Endothelial cell of umbilical vein (primary cell): ENCODE measurements around the gene NR2F2.

Experiments used
- CTCF ChIP-seq, 2 donors: IDR thresholded peaks; 1 replicate in 1 of 2; 2 replicates in 1 of 2; pipeline ENCODE4 v1.5.1; 2011; ENCODE audit warnings: low read length in 2 of 2, mild to moderate bottlenecking in 2 of 2, moderate library complexity in 2 of 2, control low read depth in 1 of 2, inconsistent platforms in 1 of 2, low read depth in 1 of 2; ENCODE audit not compliant: insufficient read depth in 1 of 2; ENCODE audit errors: extremely low read depth in 1 of 2
- EZH2 ChIP-seq: IDR thresholded peaks from 2 replicates; pipeline ENCODE4 v1.6.1; 2012; ENCODE audit warnings: borderline replicate concordance, low read depth, mild to moderate bottlenecking, moderate library complexity, low read length, inconsistent platforms; ENCODE audit not compliant: severe bottlenecking
- MYC ChIP-seq: IDR thresholded peaks from one replicate; pipeline ENCODE4 v1.6.1; 2011; ENCODE audit warnings: mild to moderate bottlenecking, low read depth, low read length
- POLR2A ChIP-seq: IDR thresholded peaks from 2 replicates; pipeline ENCODE4 v1.6.1; 2012; ENCODE audit warnings: low read depth, mild to moderate bottlenecking, control low read depth, low read length
- POLR2AphosphoS5 ChIP-seq: IDR thresholded peaks from 2 replicates; pipeline ENCODE4 v1.6.1; 2012; ENCODE audit warnings: low read depth, mild to moderate bottlenecking, control low read depth, low read length, moderate library complexity; ENCODE audit not compliant: insufficient read depth

GRCh38 chr15:96296264-96296663, 34.2 kb upstream of the NR2F2 start:
- no peak for TF ChIP-seq POLR2AphosphoS5
- no peak for TF ChIP-seq CTCF (IDR thresholded peaks at IDR 0.05; ENCODE audit: extremely low read depth in 1 of 2, insufficient read depth in 1 of 2, low read depth in 1 of 2, low read length in 2 of 2)
- TF ChIP-seq EZH2: no peak
- no peak for TF ChIP-seq MYC
- no peak for TF ChIP-seq POLR2A
